Measurements from ENCODE around the gene EPHA3.
"Not testable (repeated sequence)": the region's sequence is repeated elsewhere in the genome, so short reads cannot be mapped to it uniquely, and the experiment has no call there.

The EPHA3 gene

DNA sequence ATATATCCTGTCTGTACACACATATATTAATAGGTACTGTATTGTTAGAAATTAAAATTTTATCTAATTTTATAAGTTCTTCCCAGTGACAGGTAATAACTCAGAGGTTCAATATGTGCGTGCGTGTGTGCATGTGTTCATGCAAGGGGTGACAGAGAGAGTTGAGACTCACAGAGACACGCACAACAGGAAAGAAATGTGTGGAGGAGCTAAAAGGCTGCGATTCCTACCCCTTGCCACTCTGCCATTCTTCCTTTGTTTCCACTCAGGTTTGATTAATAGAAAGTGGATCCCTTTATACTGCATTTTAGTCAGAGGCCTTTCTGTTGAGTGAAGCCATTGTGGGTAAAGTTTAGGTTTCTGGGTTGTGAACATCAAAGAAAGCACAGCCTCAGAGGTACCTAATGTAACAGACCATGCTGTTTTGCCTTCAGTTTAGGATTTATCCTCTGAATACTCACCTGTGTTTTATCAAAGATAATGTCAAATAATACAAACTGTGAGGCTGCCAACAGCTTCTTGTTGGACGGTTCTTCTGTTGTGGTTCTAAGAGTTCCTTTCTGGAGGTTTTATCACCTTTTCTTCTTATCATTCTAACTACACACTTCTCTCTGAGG lies 182.3 kb downstream of the EPHA3 start:
- DNase-seq: no peak

DNA sequence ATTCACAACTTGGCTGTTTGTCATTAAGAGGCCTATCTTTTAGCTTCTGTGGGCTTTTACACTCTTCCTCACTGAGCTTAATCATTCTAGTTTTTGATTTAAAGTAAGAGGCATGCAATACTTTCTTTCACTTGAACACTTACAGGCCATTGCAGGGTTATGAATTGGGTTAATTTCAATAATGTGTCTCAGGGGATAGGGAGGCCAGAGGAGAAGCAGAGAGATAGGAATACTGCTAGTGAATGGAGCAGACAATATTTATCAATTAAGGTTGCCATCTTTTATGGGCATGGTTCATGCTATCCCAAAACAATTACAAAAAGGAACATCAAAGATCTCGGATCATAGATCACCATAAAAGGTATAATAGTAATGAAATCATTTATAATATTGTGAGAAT lies 189.8 kb downstream of the EPHA3 start:
- no peak for DNase-seq

DNA sequence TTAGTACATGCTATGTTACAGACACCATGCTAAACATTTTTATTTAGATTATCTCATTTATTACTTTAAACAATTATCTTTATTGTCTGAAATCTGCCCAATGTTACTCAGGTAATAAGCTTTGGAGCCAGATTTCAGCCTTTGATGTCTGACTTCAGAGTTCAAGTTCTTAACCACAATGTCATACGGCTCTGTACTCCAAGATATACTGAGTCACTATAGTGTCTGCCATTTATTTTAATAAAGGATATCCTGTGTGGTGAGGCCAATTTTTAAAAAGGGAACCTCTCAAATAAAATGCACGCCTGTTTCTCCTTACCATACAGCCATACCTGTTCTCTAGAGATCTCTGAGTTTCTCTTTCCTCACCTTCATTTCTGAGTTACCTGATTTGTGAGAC lies 193.1 kb downstream of the EPHA3 start:
- DNase-seq: no peak

DNA sequence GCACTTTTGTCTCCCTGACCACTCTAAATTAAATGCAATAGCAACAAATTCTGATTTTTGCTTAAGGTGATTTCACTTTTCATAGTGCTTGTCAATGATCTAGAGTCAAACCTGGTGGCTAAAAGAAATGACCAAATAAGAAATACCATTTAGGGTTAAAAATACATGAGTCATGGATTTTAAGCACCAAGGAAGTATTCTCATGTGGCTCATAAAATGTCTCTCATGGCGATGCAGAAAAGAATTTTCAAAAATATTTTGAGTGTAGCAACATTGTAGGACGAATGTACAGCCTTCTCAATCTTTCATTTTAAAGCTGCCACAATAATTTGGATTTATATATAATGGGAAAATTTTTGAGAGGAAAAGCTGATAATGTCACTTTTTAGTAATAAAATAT lies 193.6 kb downstream of the EPHA3 start:
- no peak for DNase-seq

DNA sequence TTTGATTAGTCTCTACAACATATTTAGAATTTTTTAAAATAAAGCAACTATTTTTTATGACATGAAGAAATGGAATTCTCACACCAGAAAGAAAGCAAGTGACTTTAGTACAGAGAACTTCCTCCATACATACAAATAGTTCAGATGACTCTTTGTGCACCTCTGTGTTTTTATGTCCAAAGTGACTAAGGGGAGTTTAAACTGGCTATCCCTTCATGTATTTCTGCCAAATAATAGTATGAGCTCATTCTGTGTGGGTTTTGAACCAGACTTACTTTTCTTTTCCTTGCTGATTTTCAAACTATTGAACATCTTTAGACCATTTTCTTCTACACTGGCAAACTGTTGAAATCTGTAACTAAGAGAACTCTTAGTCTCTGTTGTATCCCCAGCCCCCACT lies 196.3 kb downstream of the EPHA3 start:
- no peak for DNase-seq

DNA sequence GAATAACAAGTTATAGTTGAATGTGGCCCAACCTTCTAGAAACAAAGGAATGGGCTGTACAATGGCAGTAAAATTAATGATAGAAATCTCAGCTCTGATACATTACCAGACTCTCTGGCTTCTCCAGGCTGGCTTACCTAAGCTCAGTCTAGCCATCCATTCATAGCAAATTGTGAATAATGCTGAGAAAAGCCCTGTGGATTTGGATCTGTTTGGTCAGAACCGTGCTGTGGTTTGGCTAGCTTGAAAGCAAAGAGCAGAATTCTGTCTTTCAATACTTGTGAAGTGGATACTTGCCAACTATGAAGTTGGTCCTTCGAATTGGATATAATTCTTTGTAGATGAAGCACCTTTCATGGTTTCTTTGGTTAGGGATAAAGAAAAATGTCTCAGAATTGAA lies 199.1 kb downstream of the EPHA3 start:
- no peak for DNase-seq

DNA sequence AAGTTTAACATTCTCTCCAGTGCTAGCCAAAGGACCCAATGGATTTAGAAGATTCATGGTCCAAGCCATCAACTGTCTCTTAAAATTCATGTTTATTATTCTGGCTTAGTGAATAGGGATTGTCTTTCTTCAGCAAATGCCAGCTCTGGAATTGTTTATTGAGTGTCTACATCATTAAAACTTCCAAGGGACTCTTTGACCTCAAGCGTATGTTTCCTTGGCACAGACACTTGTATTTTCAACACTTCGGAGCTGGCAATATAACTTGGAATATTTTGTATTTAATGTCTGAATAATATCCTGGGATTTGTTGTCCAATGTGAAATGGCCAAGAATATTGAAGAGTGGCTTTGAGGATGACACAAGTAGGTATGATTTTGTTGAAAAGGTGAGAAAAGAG lies 204.2 kb downstream of the EPHA3 start:
- DNase-seq: no peak

DNA sequence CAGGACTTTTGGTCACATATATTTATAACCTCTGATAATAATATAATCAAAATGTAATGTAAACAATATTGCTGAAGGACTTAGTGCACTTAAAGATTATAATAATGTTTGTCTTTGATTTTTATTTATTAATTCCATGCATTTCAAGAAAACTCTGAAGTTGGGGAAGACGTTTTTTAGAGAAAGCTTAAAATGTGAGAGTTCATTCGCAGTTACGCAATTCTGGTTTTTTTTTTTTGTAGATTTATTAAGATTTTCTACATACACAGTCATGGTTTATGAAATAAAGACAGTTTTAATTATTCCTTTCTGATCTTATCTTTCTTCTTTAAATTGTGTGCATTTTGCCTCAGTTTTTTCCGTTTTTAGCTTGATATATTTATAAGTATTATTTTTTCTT lies 204.7 kb downstream of the EPHA3 start:
- DNase-seq: no peak

DNA sequence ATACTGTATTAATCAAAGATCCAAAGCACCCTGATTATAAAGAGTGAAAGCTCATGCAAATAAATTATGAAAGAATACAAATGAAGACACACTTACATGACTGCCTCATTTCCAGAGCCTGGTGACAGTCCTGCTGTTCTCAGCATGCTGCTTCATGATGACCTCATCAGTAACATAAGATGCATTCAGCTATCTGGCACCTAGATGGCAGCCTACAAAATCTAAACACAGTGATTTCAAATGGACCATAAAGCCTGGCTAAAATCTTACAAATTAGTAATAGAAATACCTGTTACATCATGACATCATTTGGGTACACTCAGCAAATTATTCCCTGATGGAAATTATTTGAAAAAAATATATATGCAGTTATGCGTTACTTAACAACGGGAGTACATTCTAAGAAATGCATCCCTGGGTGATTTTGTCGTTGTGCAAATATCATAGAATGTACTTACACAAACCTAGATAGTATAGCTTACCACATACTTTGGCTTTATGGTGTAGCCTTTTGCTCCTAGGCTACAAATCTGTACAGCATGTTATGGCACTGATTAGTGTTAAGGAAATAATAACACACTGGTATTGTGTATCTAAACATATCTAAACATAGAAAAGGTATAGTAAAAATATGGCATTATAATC lies 207.2 kb downstream of the EPHA3 start:
- no peak for DNase-seq

DNA sequence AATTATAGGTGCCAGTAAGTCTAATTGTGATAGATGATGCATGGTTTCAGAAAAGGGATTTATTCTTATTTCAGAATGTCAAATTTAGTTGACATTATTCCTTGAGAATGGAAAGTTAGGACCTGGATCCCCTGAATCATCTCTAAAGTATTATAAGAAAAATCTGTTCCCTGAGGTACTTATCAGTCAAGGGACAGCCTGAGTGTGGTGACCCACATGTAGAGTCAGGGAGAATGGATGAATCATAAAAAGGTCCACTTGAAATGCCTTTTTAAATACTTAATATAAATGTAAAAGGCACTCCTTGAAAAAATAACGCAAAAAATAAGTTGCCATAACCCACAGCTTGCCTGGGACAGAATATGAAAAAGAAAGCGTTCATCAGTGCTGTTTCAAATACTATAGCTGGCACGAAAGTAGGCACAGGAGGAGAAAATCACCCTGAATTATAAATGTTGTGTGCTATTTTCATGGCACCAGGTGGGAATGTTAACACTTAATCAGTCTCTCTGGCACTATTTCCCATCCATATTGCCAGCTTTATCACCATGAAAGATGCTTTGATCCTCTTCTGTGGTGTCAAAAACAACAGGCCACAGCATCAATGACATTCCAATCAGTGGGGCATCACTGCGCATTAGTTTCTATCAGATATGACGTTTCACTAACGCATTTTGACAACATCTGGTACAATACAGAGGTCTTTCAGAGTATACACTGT lies 208.5 kb downstream of the EPHA3 start:
- no peak for DNase-seq

DNA sequence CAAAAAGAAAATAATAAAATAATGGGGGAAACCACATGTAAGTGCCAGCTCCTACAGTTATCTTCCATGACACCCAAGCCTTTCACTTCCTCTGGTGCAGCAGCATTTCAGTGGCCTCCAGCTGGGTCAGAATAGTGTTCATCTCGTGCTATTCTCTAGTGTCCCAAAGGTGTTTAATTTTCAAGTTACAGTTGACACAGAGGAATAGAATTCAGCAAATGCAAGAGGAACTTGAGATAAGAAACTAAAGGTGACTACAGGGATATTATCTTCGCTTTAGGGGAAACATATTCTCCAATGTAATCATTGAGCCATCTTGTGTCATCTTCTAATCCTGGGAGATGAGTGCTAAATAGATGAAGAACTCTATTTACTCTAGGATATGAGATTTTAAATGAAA lies 212.8 kb downstream of the EPHA3 start:
- DNase-seq: no peak

DNA sequence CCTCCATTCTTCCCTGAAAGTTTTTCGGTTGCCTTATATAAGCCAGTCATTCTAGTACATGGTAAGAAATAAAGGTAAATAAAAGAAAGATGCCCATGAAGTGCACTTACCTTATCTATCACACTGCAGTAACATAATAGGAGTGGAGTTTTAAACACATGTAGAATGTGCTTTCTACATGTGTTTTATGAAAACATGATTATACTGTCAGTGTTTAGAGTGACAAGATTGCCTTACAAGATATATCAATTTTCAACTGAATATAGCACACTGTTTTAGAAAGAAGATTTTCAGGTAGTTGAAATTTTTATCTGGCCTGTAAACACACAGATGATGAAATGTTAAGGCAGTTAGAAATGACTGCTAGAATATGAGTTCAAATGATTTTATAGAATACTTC lies 219.6 kb downstream of the EPHA3 start:
- no peak for DNase-seq

DNA sequence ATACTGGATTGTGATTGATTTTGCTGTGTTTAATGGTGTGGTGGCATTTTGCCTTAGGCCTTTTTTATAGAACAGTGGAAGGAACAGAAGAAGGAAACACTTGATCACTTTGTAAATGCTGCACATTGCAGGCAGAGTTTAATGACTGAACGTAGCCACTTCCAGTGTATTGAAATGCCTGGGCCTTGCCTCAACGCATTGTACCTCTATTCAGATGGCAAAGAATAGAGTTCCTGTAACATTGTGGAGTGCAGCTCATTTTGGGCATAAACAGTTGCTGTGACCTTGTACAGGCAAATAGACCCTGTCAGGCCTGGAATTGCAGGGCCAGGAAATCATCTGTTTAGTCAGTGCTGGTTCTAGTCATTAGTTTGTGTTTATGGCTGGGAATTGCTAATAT lies 225.0 kb downstream of the EPHA3 start:
- DNase-seq: no peak

DNA sequence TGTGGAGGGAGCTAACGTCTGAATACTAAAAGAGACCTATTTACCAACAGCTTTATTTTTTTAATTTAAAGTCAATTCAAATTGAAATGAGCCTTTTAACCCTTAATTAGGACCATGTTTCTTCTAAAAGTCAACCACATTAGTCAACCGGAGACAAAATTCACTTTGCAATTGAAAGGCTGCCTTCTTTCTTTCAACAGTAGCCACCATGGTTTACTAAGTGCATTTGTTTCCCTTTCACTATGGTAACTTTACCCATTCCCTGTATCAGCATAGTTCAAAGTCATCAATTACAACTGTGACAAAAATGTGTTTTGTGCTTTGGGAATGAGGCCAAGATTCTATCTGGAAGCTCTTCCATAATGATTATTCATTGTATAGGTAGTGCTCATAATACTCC lies 225.4 kb downstream of the EPHA3 start:
- no peak for DNase-seq

DNA sequence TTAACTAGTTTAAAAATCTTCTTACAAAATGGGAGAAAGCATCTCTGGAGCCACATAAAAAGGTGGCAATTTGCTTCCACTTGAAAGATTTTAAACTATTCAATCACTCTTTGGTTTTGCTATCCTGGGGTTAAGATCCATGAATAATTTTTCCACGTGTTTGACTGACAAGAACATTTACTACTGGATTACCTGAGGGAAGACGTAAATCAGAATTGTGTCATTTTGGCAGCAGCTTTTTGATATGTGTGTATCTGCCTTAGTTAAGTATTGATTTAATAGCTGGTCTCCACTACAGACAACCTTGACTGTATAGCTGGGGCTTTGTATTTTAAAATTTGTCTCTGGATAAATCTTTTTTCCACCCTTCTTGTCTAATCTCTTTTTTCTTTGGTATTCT lies 228.3 kb downstream of the EPHA3 start:
- DNase-seq: no peak

DNA sequence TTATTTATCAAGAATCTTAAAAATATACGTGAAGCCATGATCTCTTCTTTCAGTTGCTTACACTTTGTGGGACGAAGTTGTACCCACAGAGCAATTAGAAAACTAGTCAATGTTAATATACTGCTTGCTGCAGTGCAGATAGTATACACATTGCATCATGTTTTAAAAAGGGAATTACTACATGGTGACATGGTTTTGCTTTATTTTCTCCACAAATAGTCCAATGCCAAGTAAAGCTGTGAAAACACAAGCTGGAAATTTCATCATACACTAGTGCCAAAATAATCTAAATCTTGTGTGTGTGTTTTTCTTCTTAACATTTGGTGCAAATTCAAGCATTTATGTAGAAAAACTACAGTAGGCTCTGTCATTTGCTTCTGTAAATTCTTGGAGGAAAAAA lies 233.0 kb downstream of the EPHA3 start:
- no peak for DNase-seq

DNA sequence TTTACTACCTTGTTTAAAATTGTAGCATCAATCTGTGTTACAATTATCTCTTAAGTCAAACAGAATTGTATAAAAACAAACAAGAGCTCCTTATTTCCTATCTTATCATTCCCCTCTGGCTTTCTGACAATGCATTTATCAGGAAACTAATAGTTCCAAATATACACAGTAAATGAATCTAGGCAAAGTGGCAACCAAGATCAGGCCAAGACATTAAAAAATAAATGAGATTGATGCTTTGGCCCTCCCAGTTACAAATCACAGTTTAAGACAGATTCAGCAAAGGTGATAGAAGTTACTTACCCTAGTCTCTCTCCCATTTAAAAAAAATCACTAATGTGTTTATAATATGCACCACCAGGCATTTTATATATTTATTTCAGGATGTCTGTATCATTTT lies 236.7 kb downstream of the EPHA3 start:
- no peak for DNase-seq

DNA sequence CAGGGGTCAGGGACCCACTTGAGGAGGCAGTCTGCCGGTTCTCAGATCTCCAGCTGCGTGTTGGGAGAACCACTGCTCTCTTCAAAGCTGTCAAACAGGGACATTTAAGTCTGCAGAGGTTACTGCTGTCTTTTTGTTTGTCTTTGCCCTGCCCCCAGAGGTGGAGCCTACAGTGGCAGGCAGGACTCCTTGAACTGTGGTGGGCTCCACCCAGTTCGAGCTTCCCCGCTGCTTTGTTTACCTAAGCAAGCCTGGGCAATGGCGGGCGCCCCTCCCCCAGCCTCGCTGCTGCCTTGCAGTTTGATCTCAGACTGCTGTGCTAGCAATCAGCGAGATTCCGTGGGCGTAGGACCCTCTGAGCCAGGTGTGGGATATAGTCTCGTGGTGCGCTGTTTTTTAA lies 243.5 kb downstream of the EPHA3 start:
- DNase-seq: not testable (repeated sequence)

DNA sequence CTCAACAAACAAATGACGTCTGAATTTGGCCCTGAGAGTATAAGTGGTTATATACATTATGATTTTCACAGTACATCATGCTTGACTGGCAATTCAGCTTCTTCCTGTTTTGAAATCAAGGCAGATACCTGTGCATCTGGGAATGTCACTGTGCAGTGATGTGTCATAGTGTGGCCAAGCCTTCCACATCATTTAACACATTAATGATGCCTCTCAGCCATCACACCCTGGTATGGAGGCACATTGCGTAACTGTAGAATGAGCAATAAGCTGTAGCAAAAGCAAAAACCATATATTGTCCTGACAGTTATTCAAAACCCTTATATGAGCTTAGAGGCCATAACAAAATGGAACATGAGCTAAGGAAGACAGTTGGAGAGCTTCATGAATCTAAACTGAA lies 246.0 kb downstream of the EPHA3 start:
- DNase-seq: no peak

DNA sequence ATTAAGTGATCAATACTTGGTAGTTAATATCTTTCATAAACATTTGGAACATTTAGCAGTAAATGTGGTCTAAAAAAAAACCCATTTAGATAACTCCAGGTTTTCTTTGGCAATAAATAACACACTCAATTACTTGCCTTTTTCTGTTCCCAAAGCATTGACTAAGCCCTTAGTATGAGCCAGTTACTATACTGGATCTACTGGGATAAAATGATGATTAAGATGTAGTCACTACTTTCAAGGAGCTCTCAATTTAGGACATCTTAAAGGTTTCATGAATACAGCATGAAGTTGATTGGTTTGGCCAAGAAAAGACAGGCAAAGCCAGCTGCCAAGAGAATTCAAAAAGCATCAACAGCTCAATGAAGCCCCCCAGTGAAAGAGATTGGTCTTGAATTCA lies 250.9 kb downstream of the EPHA3 start:
- no peak for DNase-seq

DNA sequence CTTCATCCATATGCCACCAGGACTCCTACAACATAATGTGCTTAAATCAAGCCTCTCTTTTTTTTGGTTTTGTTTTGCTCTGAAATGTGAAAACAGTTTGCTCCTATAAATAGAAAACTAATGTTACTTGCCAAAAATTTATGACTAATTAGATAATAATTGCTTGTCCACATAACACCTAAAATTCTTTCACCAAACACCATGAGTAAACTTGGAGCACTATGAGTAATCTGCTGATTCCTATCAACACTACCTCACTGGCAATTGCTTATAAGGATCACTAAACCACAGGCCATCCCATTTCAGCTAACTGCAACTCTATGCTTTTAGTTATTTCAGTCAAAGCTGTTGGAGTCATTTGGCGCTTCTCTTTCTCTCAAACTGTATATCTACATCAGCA lies 252.7 kb downstream of the EPHA3 start:
- no peak for DNase-seq

DNA sequence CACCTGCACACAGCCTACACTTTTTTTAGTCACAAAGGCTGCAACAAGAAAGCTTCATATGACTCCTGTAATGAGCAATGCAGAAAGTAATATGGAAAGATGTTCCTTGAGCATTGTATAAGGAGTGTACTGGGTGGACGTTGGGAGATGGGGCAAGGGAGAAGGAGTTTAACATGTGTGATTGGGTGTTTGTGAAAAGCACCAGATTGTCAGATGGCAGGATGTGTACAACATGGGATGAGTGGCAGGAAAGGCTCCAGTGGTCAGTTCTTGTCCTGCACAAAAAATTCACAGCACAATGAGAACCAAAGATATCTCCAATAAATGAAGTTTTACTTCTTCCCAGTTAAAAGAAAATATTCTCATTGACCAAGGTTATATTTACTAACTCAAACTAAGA lies 255.1 kb downstream of the EPHA3 start:
- DNase-seq: no peak

DNA sequence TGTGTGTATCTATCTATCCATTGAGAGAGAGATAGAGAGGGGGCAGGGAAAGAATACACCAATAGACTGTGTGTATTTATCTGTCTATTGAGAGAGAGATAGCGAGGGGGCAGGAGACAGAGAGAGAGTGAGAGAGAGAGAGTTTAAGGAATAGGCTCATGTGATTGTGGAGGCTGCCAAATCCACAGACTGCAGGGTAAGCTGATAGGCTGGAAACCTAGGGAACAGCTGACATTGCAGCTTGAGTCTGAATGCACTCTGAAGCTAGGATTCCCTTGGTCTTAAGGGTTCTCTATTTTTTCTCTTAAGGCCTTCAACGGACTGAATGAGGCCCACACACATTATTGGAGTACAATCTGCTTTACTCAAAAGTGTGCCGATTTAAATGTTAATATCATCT lies 255.8 kb downstream of the EPHA3 start:
- DNase-seq: no peak

DNA sequence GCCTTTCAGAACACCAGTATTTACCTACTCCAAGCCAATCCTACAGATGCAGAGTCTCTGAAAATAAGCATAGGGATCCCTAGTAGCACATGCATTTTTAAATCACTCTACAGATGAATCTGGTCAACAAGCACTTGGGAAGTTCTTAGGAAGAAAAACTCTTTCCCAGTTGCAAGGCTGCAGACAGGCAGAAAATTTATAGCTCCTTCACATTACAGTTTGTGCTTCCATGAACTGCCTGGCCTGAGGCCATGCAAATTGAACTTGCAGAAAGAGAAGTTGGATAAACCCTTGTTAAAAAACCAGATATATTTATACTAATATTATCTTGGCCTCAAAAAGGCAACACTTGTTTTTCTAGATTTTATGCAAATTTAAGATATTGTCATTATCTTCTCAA lies 256.9 kb downstream of the EPHA3 start:
- no peak for DNase-seq

DNA sequence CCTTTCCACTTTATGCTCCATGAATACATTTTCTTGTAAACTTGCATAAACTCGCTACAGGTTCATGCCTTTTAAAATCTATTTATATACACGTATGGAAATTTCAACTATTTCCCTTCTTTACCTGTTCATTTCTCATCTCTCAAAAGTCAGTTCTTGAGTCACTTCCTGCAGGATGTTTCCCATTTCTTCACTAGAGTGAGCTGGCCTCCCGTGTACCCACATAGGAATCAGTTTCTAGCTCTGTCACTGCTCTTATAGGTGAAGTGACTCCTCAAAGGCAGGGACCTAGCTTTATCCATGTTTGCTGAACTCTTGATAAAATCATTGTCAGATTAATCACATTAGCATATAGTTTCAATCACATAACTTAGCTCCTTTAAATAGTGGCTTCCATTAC lies 259.7 kb downstream of the EPHA3 start:
- DNase-seq: no peak
